Measurements from ENCODE around the gene CDYL.
A peak's percentile ranks its signal among the peaks of the same experiment; 100 is the strongest.

The CDYL gene

DNA sequence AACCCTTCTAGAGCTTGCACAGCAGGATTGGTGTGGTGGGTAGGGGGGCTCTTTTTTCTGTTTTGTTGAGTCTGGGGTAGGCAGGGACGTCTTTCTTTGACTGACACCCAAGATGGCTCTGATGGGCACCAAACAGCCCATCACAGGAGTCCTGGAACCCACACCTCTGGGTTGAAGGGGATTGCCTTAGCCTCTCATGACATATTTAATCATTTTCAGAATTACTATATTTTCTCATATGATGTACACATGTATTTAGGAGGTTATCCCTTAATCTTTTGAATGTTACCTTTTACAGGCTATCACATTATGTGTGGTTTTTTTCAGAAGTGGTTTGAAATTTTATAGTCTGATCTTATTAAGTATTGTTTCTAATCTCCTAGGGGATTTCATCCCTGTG, 163.0 kb downstream of the CDYL start:
- H3K27me3 ChIP-seq (ENCODE audit: low read depth, low read length) = no peaks in the 10 kb centered on the region
- H3K4me1 ChIP-seq (ENCODE audit: low read length) = peaks cover 44% of the 10 kb centered on the region
- peak overlapping the region; percentile 7; the same call in 1 of the 2 replicates for H3K4me2 ChIP-seq (ENCODE audit: low read length)
- TF ChIP-seq EZH2phosphoT487 (IDR thresholded peaks at IDR 0.05; ENCODE audit: low read depth) = no peak
- TF ChIP-seq, protein P1, sequence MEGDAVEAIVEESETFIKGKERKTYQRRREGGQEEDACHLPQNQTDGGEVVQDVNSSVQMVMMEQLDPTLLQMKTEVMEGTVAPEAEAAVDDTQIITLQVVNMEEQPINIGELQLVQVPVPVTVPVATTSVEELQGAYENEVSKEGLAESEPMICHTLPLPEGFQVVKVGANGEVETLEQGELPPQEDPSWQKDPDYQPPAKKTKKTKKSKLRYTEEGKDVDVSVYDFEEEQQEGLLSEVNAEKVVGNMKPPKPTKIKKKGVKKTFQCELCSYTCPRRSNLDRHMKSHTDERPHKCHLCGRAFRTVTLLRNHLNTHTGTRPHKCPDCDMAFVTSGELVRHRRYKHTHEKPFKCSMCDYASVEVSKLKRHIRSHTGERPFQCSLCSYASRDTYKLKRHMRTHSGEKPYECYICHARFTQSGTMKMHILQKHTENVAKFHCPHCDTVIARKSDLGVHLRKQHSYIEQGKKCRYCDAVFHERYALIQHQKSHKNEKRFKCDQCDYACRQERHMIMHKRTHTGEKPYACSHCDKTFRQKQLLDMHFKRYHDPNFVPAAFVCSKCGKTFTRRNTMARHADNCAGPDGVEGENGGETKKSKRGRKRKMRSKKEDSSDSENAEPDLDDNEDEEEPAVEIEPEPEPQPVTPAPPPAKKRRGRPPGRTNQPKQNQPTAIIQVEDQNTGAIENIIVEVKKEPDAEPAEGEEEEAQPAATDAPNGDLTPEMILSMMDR (IDR thresholded peaks at IDR 0.05; ENCODE audit: low read depth, low read length) = no peak
- no peaks in the 10 kb centered on the region for H3K9me3 ChIP-seq (ENCODE audit: insufficient read depth, low read length)
- H3K9ac ChIP-seq (ENCODE audit: low read length) = no peak overlapping the region
- H2AFZ ChIP-seq (ENCODE audit: low read depth, low read length) = no peak overlapping the region
- H3K79me2 ChIP-seq (ENCODE audit: low read length) = peaks cover 12% of the 10 kb centered on the region; the same call in 1 of the 2 replicates
- peaks cover 4% of the 10 kb centered on the region for H3K36me3 ChIP-seq (replicated peaks; ENCODE audit: low read depth, low read length)
- H3K4me3 ChIP-seq (ENCODE audit: low read length) = no peak overlapping the region
- peaks cover 6% of the 10 kb centered on the region; the same call in 1 of the 2 replicates for H4K20me1 ChIP-seq (ENCODE audit: insufficient read depth, low read length)
- no peak overlapping the region for H3K27ac ChIP-seq (ENCODE audit: low read length)

DNA sequence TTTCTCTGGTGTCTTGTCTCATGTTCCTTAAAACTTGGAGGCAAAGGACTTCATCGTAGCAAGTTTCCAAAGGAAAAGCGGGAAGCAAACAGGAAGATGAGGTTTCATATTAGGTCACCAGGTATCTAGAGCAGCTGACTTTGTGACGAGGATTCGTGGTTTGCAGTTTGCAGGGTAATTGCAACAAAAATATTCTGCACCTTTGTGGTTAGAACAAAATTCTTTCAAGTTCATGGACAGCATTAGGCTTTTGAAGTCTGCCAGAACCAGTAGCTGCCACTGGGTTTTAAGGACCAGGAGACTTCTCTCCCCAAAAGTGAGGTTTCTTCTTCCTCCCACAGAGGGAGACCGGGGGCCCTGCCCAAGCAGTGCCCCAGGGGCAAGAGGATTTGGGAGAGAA, 164.2 kb downstream of the CDYL start:
- peaks cover 39% of the 10 kb centered on the region for H3K4me1 ChIP-seq (ENCODE audit: low read length)
- H3K4me3 ChIP-seq (ENCODE audit: low read length) = no peak overlapping the region
- H2AFZ ChIP-seq (ENCODE audit: low read depth, low read length) = no peak overlapping the region
- no peak overlapping the region for H3K9ac ChIP-seq (ENCODE audit: low read length)
- no peaks in the 10 kb centered on the region for H3K27me3 ChIP-seq (ENCODE audit: low read depth, low read length)
- H3K4me2 ChIP-seq (ENCODE audit: low read length) = no peak overlapping the region
- H3K27ac ChIP-seq (ENCODE audit: low read length) = no peak overlapping the region
- H4K20me1 ChIP-seq (ENCODE audit: insufficient read depth, low read length) = peaks cover under 1% of the 10 kb centered on the region; the same call in 1 of the 2 replicates
- no peaks in the 10 kb centered on the region for H3K9me3 ChIP-seq (ENCODE audit: insufficient read depth, low read length)
- peaks cover 4% of the 10 kb centered on the region for H3K36me3 ChIP-seq (replicated peaks; ENCODE audit: low read depth, low read length)
- TF ChIP-seq, protein P1 (IDR thresholded peaks at IDR 0.05; ENCODE audit: low read depth, low read length) = no peak
- TF ChIP-seq EZH2phosphoT487 (IDR thresholded peaks at IDR 0.05; ENCODE audit: low read depth) = no peak
- peaks cover 7% of the 10 kb centered on the region; the same call in 1 of the 2 replicates for H3K79me2 ChIP-seq (ENCODE audit: low read length)

GRCh38 chr6:4941782-4942672, 165.8 kb downstream of the CDYL start:
- Histone ChIP-seq H3K9ac (ENCODE audit: low read length) (no peak overlapping the region), H3K36me3 (replicated peaks; ENCODE audit: low read depth, low read length) (no peaks in the 10 kb centered on the region), H3K4me2 (ENCODE audit: low read length) (0 out of 2 replicates have a peak overlapping the region, but pooled peaks have one; percentile 7), H3K27me3 (ENCODE audit: low read depth, low read length) (no peaks in the 10 kb centered on the region), H2AFZ (ENCODE audit: low read depth, low read length) (no peak overlapping the region), H4K20me1 (ENCODE audit: insufficient read depth, low read length) (no peaks in the 10 kb centered on the region; the same call in 1 of the 2 replicates), H3K27ac (ENCODE audit: low read length) (no peak overlapping the region), H3K9me3 (ENCODE audit: insufficient read depth, low read length) (no peaks in the 10 kb centered on the region), H3K79me2 (ENCODE audit: low read length) (no peaks in the 10 kb centered on the region), H3K4me1 (ENCODE audit: low read length) (peaks cover 28% of the 10 kb centered on the region), H3K4me3 (ENCODE audit: low read length) (no peak overlapping the region)
- TF ChIP-seq, protein P1 (IDR thresholded peaks at IDR 0.05; ENCODE audit: low read depth, low read length) = no peak
- no peak for TF ChIP-seq EZH2phosphoT487 (IDR thresholded peaks at IDR 0.05; ENCODE audit: low read depth)

DNA sequence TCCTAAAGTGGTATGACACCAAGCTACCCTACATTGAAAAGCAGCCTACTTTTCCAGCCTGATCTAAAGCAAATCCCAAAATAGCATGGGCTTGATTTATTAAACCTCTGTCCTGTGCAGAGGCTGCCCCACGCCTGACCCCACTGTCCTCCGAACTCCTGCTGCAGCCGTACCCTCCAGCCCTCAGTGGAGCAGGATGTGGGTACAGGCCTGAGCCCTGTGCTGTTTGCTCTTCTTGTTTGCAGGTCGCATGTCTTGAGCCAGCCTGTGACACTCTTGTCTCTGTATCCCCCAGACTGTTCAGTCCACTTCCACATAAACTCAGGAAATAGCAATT, 166.4 kb downstream of the CDYL start:
- H2AFZ ChIP-seq (ENCODE audit: low read depth, low read length) = no peak overlapping the region
- H4K20me1 ChIP-seq (ENCODE audit: insufficient read depth, low read length) = no peaks in the 10 kb centered on the region; the same call in 1 of the 2 replicates
- no peak overlapping the region for H3K9ac ChIP-seq (ENCODE audit: low read length)
- H3K4me2 ChIP-seq (ENCODE audit: low read length) = no peak overlapping the region
- H3K4me3 ChIP-seq (ENCODE audit: low read length) = no peak overlapping the region
- H3K79me2 ChIP-seq (ENCODE audit: low read length) = no peaks in the 10 kb centered on the region
- no peaks in the 10 kb centered on the region for H3K27me3 ChIP-seq (ENCODE audit: low read depth, low read length)
- peaks cover 28% of the 10 kb centered on the region for H3K4me1 ChIP-seq (ENCODE audit: low read length)
- H3K36me3 ChIP-seq (replicated peaks; ENCODE audit: low read depth, low read length) = no peaks in the 10 kb centered on the region
- no peak overlapping the region for H3K27ac ChIP-seq (ENCODE audit: low read length)
- TF ChIP-seq EZH2phosphoT487 (IDR thresholded peaks at IDR 0.05; ENCODE audit: low read depth) = no peak
- TF ChIP-seq, protein P1 (IDR thresholded peaks at IDR 0.05; ENCODE audit: low read depth, low read length) = no peak
- no peaks in the 10 kb centered on the region for H3K9me3 ChIP-seq (ENCODE audit: insufficient read depth, low read length)

Measured in OCI-LY3 (cell line).